Endothelial cell of umbilical vein (primary cell): ENCODE measurements around the gene C10orf71. TPM values are rescaled to one million over a fixed set of nuclear protein-coding genes. Genes with fewer than 3 reads are reported as not detected.

Source experiments
- BruUV-seq: library from RNA; stranded (reverse); fragments of 400-500 nt; replicated peaks from 2 replicates; lab custom pipeline; 2021; lab: Mats Ljungman, UMichigan
- CTCF ChIA-PET: fragments of 300-600, 350-600 bp; sonication (Branson Sonifier 250); formaldehyde crosslinking; loops from one replicate; lab custom pipeline; 2021; ENCODE audit warnings: antibody characterized with exemption, inconsistent platforms; lab: Charles Lee
- POLR2A ChIA-PET: fragments of 300-600, 350-600 bp; sonication (Branson Sonifier 250); formaldehyde crosslinking; loops from one replicate; lab custom pipeline; 2021; ENCODE audit warnings: antibody characterized with exemption, inconsistent platforms; lab: Charles Lee
- DNase-seq: peaks from one replicate; pipeline ENCODE4 v3.0.0-alpha.2; 2011; ENCODE audit warnings: low read depth, low spot score
- FAIRE-seq: peaks from 2 replicates; lab custom pipeline; 2011; peaks lifted over from hg19 to GRCh38; lab: Jason Lieb, UNC
- H2AFZ ChIP-seq: 2 replicates; pipeline ENCODE4 v1.6.0; 2012; ENCODE audit warnings: low read depth, low read length, control low read depth, inconsistent platforms
- H3K27ac ChIP-seq: 2 replicates; pipeline ENCODE4 v1.5.1; 2011; ENCODE audit warnings: low read depth, mild to moderate bottlenecking, control low read depth, low read length, moderate library complexity; ENCODE audit not compliant: insufficient read depth
- H3K27me3 ChIP-seq, 2 experiments: 2 replicates each; pipeline versions ENCODE4 v1.6.0 to v1.6.1; 2011; ENCODE audit warnings: low read length in 2 of 2, mixed read lengths in 1 of 2; ENCODE audit not compliant: control insufficient read depth in 2 of 2, insufficient read depth in 2 of 2
- H3K36me3 ChIP-seq, 2 experiments: 2 replicates in 1 of 2; 3 replicates in 1 of 2; pipeline ENCODE4 v1.5.1; 2011; ENCODE audit warnings: low read length in 2 of 2, mild to moderate bottlenecking in 1 of 2, moderate library complexity in 1 of 2; ENCODE audit not compliant: control insufficient read depth in 2 of 2, insufficient read depth in 2 of 2; ENCODE audit errors: extremely low read depth in 1 of 2
- H3K4me1 ChIP-seq: 3 replicates; pipeline ENCODE4 v1.5.1; 2011; ENCODE audit warnings: mild to moderate bottlenecking, low read length; ENCODE audit not compliant: control insufficient read depth, insufficient read depth; ENCODE audit errors: extremely low read depth
- H3K4me2 ChIP-seq: 2 replicates; pipeline ENCODE4 v1.6.1; 2011; ENCODE audit warnings: low read length, control low read depth, mixed read lengths; ENCODE audit not compliant: insufficient read depth
- H3K4me3 ChIP-seq, 3 experiments: fragments of 200-600 bp in 1 of 3; sonication (generic), shearing (Covaris generic) in 1 of 3; replicated peaks in 1 of 3; 2 replicates each; pipeline ENCODE4 v1.5.1; 2011 to 2016; ENCODE audit warnings: control low read depth in 3 of 3, low read length in 3 of 3, mild to moderate bottlenecking in 2 of 3, inconsistent platforms in 1 of 3, low read depth in 1 of 3, moderate library complexity in 1 of 3; ENCODE audit not compliant: insufficient read depth in 1 of 3
- H3K79me2 ChIP-seq: 2 replicates; pipeline ENCODE4 v1.6.0; 2012; ENCODE audit warnings: low read length, inconsistent platforms; ENCODE audit not compliant: control insufficient read depth, insufficient read depth
- H3K9ac ChIP-seq: replicated peaks from 2 replicates; pipeline ENCODE3; 2011; ENCODE audit warnings: low read length, control low read depth; ENCODE audit not compliant: insufficient read depth; ENCODE audit errors: extremely low read depth
- H3K9me1 ChIP-seq: replicated peaks from 3 replicates; pipeline ENCODE4 v1.6.0; 2011; ENCODE audit warnings: mild to moderate bottlenecking, low read length; ENCODE audit not compliant: control insufficient read depth, insufficient read depth; ENCODE audit errors: extremely low read depth
- H3K9me3 ChIP-seq: replicated peaks from 2 replicates; pipeline ENCODE4 v1.5.1; 2012; ENCODE audit warnings: low read length, inconsistent platforms; ENCODE audit not compliant: control insufficient read depth, insufficient read depth
- H4K20me1 ChIP-seq: replicated peaks from 2 replicates; pipeline ENCODE3; 2011; ENCODE audit warnings: mild to moderate bottlenecking, low read length; ENCODE audit not compliant: control insufficient read depth, insufficient read depth; ENCODE audit errors: extremely low read depth
- EZH2 ChIP-seq: IDR thresholded peaks from 2 replicates; pipeline ENCODE4 v1.6.1; 2012; ENCODE audit warnings: borderline replicate concordance, low read depth, mild to moderate bottlenecking, moderate library complexity, low read length, inconsistent platforms; ENCODE audit not compliant: severe bottlenecking
- FOS ChIP-seq: IDR thresholded peaks from 2 replicates; pipeline ENCODE4 v1.6.1; 2011; ENCODE audit warnings: mild to moderate bottlenecking, low read length, moderate library complexity, borderline replicate concordance; ENCODE audit not compliant: insufficient read depth
- GATA2 ChIP-seq: IDR thresholded peaks from 2 replicates; pipeline ENCODE4 v1.7.0; 2011; ENCODE audit warnings: low read depth, mild to moderate bottlenecking, moderate library complexity, mixed read lengths, low read length; ENCODE audit not compliant: insufficient read length, insufficient read depth
- JUN ChIP-seq: IDR thresholded peaks from 2 replicates; pipeline ENCODE4 v1.6.1; 2011; ENCODE audit warnings: borderline replicate concordance, low read depth; ENCODE audit not compliant: insufficient read length, insufficient read depth
- MAX ChIP-seq: IDR thresholded peaks from 2 replicates; pipeline ENCODE4 v1.6.1; 2011; ENCODE audit not compliant: insufficient read depth, insufficient read length
- MYC ChIP-seq: IDR thresholded peaks from one replicate; pipeline ENCODE4 v1.6.1; 2011; ENCODE audit warnings: mild to moderate bottlenecking, low read depth, low read length
- POLR2A ChIP-seq: IDR thresholded peaks from 2 replicates; pipeline ENCODE4 v1.6.1; 2012; ENCODE audit warnings: low read depth, mild to moderate bottlenecking, control low read depth, low read length
- dilution Hi-C: fragments of 300-500 bp; cut with MboI; formaldehyde crosslinking; loops from one replicate; pipeline ENCODE4 v1.15.0; 2019; ENCODE audit warnings: low sequenced_read_pairs; ENCODE audit not compliant: extremely low pct_ligation_motif_present
- intact Hi-C: fragments of 100-400 bp; cut with micrococcal nuclease; formaldehyde crosslinking; loops from one replicate; pipeline ENCODE4 v1.10.0; 2022
- polyA plus RNA-seq, 4 experiments: library from polyadenylated mRNA; depleted of rRNA in 3 of 4; stranded (reverse) in 3 of 4; unstranded in 1 of 4; fragments of >200 nt; gene quantifications; 2 replicates each; pipeline versions ENCODE4 v1.2.1 to v1.2.3, GENCODE V29; 2011 to 2012; ENCODE audit warnings: missing spikeins in 1 of 4
- total RNA-seq: library from RNA; stranded (reverse); gene quantifications from 2 replicates; pipeline ENCODE4 v1.2.3, GENCODE V29; 2021
- TF ChIP-seq, protein P1 (sequence below), 2 donors: IDR thresholded peaks; 1 replicate in 1 of 2; 2 replicates in 1 of 2; pipeline ENCODE4 v1.5.1; 2011; ENCODE audit warnings: low read length in 2 of 2, mild to moderate bottlenecking in 2 of 2, moderate library complexity in 2 of 2, control low read depth in 1 of 2, inconsistent platforms in 1 of 2, low read depth in 1 of 2; ENCODE audit not compliant: insufficient read depth in 1 of 2; ENCODE audit errors: extremely low read depth in 1 of 2

The C10orf71 gene
- total and polyA plus RNA-seq, 2 donors (not counting 3 experiments of a cell fraction or from before 2014, with no cell fraction given): not detected

- Histone ChIP-seq H2AFZ (no peak overlapping the region), H3K4me1 (peaks cover 7% of the 10 kb centered on the region), H3K27ac (no peak overlapping the region), H3K79me2 (no peaks in the 10 kb centered on the region), H3K9me3 (no peaks in the 10 kb centered on the region), H4K20me1 (no peaks in the 10 kb centered on the region), H3K4me3 (no peak overlapping the region), H3K36me3 (no peaks in the 10 kb centered on the region), H3K27me3 (peaks cover 0 to 4% of the 10 kb centered on the region in 2 experiments), H3K9ac (no peak overlapping the region), H3K4me2 (no peak overlapping the region), H3K9me1 (no peaks in the 10 kb centered on the region)
- FAIRE-seq (no peak), DNase-seq (no peak)
- BruUV-seq: no TSS peak
- intact Hi-C loops (no loop called here), dilution Hi-C loops (no loop called here)
- TF ChIP-seq, protein P1, sequence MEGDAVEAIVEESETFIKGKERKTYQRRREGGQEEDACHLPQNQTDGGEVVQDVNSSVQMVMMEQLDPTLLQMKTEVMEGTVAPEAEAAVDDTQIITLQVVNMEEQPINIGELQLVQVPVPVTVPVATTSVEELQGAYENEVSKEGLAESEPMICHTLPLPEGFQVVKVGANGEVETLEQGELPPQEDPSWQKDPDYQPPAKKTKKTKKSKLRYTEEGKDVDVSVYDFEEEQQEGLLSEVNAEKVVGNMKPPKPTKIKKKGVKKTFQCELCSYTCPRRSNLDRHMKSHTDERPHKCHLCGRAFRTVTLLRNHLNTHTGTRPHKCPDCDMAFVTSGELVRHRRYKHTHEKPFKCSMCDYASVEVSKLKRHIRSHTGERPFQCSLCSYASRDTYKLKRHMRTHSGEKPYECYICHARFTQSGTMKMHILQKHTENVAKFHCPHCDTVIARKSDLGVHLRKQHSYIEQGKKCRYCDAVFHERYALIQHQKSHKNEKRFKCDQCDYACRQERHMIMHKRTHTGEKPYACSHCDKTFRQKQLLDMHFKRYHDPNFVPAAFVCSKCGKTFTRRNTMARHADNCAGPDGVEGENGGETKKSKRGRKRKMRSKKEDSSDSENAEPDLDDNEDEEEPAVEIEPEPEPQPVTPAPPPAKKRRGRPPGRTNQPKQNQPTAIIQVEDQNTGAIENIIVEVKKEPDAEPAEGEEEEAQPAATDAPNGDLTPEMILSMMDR (IDR thresholded peaks at IDR 0.05; ENCODE audit: extremely low read depth in 1 of 2, insufficient read depth in 1 of 2, low read depth in 1 of 2, low read length in 2 of 2): no peak
- TF ChIP-seq MAX (no peak), POLR2A (no peak), EZH2 (no peak)
- CTCF ChIA-PET: no interaction called here
- POLR2A ChIA-PET: no interaction called here
Measured at GRCh38 chr10:49367600-49367999, 68.6 kb downstream of the C10orf71 start.

DNA sequence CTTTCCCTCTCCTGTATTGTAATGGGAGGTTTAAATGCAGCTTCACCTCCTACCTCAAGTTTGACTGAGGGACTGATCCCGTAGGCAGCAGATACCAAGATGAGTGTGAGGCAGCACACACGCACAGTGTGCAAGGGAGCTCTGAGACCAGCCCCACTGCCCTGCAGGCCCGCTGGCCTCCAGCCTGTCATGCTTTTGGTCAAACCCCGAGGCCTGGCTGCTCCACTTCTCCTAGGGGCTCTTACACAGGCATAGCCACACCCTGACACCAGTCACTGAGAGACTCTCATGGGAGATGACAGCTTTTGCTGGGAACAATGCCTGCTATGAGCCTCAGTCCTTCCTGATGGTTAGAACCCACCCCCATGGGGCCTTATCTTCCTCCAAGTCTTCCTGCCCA is 69.3 kb downstream of the C10orf71 start:
- dilution Hi-C loops: no loop called here

More for the DNA sequence above, 69.3 kb downstream of the C10orf71 start:
- ChIA-PET CTCF (interaction anchor here (1.6 kb wide), 1 partner anchor 39 kb away, joined by 4 read pairs; no protein-coding TSS in a partner anchor), POLR2A (no interaction called here)
- intact Hi-C loops: no loop called here
- Histone ChIP-seq H3K36me3 (no peaks in the 10 kb centered on the region), H3K9me3 (no peaks in the 10 kb centered on the region), H4K20me1 (no peaks in the 10 kb centered on the region), H3K9me1 (no peaks in the 10 kb centered on the region), H3K4me2 (no peak overlapping the region), H3K79me2 (no peaks in the 10 kb centered on the region), H3K27me3 (peaks cover 0 to 4% of the 10 kb centered on the region in 2 experiments), H3K9ac (no peak overlapping the region), H3K27ac (no peak overlapping the region), H3K4me3 (no peak overlapping the region), H2AFZ (no peak overlapping the region), H3K4me1 (peaks cover 7% of the 10 kb centered on the region)
- DNase-seq: no peak
- BruUV-seq: no TSS peak
- TF ChIP-seq, protein P1 (IDR thresholded peaks at IDR 0.05; ENCODE audit: extremely low read depth in 1 of 2, insufficient read depth in 1 of 2, low read depth in 1 of 2, low read length in 2 of 2): no peak
- no peak for TF ChIP-seq JUN
- TF ChIP-seq GATA2: no peak
- TF ChIP-seq MYC: no peak
- TF ChIP-seq FOS: no peak
- no peak for TF ChIP-seq MAX
- no peak for TF ChIP-seq EZH2
- no peak for FAIRE-seq
